Mesothelial cell of epicardium (in vitro differentiated cells): ENCODE data around the gene ADPRH. TPM values are rescaled to one million over a fixed set of nuclear protein-coding genes. Genes with fewer than 3 reads are reported as not detected.
"Not testable (repeated sequence)": the region's sequence is repeated elsewhere in the genome, so short reads cannot be mapped to it uniquely, and the experiment has no call there.

Experiments
- DNase-seq, 2 experiments: peaks; one replicate each; pipeline ENCODE4 v3.0.0; 2021; ENCODE audit warnings: low spot score in 2 of 2; ENCODE audit not compliant: unreplicated experiment in 2 of 2
- H3K27ac Mint-ChIP-seq: 2 replicates; pipeline ENCODE4 v1.8.0; 2021; ENCODE audit warnings: mixed read lengths
- H3K27me3 Mint-ChIP-seq: 2 replicates; pipeline ENCODE4 v1.8.0; 2021; ENCODE audit warnings: low read depth, mixed read lengths
- H3K36me3 Mint-ChIP-seq: 2 replicates; pipeline ENCODE4 v1.8.0; 2021; ENCODE audit warnings: mixed read lengths
- H3K4me1 Mint-ChIP-seq: 2 replicates; pipeline ENCODE4 v1.8.0; 2021; ENCODE audit warnings: mixed read lengths
- H3K4me3 Mint-ChIP-seq: 2 replicates; pipeline ENCODE4 v1.8.0; 2021; ENCODE audit warnings: mild to moderate bottlenecking, moderate library complexity, mixed read lengths
- H3K9me3 Mint-ChIP-seq: 2 replicates; pipeline ENCODE4 v1.8.0; 2021; ENCODE audit warnings: mixed read lengths
- total RNA-seq: library from RNA; stranded (reverse); gene quantifications from 3 replicates; pipeline ENCODE4 v1.2.1, GENCODE V29; 2021
- TF ChIP-seq, protein P1 (sequence below): fragments of 200-600 bp; sonication (generic); IDR thresholded peaks from one replicate; pipeline ENCODE4 v1.5.0; 2021; ENCODE audit warnings: antibody characterized with exemption; ENCODE audit not compliant: unreplicated experiment

The ADPRH gene
- total RNA-seq, 1 donor from 2014 or later, result 1.9 TPM

DNA sequence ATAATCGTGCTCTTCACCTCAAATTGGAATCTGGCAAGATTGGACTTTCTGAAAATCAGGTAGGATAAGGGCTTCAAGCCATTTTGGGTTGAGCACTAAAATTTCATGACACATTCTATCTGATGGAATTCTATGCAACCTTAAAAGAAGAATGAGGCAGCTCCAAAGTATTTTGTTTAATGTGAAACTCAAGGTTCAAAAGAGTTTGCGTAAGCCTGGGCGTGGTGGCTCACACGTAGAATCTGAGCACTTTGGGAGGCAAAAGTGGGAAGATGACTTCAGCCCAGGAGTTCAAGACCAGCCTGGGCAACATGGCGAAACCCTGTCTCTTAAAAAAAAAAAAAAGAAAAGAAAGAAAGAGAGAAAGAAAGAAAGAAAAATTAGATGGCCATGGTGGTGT lies 14.8 kb downstream of the ADPRH start:
- peaks cover 2% of the 10 kb centered on the region for H3K27me3 Mint-ChIP-seq

DNA sequence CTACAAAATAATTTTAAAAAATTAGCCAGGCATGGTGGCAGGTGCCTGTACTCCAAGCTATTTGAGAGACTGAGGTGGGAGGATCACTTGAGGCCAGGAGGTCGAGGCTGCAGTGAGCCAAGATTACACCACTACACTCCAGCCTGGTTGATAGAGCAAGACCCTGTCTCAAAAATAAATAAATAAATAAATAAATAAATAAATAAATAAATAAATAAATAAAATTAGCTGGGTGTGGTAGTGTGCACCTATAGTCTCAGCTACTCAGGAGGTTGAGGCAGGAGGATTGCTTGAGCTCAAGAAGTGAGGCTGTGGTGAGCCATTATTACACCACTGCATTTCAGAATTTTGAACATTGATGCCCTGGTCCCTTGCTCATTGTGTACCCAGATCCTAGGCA lies 15.6 kb downstream of the ADPRH start:
- not testable (repeated sequence) for H3K36me3 Mint-ChIP-seq

More for the DNA sequence above, 14.8 kb downstream of the ADPRH start:
- H3K36me3 Mint-ChIP-seq, result no peaks in the 10 kb centered on the region
- no peaks in the 10 kb centered on the region for H3K9me3 Mint-ChIP-seq
- no peak overlapping the region for H3K27ac Mint-ChIP-seq
- peaks cover under 1% of the 10 kb centered on the region for H3K4me1 Mint-ChIP-seq
- TF ChIP-seq, protein P1, sequence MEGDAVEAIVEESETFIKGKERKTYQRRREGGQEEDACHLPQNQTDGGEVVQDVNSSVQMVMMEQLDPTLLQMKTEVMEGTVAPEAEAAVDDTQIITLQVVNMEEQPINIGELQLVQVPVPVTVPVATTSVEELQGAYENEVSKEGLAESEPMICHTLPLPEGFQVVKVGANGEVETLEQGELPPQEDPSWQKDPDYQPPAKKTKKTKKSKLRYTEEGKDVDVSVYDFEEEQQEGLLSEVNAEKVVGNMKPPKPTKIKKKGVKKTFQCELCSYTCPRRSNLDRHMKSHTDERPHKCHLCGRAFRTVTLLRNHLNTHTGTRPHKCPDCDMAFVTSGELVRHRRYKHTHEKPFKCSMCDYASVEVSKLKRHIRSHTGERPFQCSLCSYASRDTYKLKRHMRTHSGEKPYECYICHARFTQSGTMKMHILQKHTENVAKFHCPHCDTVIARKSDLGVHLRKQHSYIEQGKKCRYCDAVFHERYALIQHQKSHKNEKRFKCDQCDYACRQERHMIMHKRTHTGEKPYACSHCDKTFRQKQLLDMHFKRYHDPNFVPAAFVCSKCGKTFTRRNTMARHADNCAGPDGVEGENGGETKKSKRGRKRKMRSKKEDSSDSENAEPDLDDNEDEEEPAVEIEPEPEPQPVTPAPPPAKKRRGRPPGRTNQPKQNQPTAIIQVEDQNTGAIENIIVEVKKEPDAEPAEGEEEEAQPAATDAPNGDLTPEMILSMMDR, result no peak
- no peak overlapping the region for H3K4me3 Mint-ChIP-seq
- DNase-seq, result no peak

DNA sequence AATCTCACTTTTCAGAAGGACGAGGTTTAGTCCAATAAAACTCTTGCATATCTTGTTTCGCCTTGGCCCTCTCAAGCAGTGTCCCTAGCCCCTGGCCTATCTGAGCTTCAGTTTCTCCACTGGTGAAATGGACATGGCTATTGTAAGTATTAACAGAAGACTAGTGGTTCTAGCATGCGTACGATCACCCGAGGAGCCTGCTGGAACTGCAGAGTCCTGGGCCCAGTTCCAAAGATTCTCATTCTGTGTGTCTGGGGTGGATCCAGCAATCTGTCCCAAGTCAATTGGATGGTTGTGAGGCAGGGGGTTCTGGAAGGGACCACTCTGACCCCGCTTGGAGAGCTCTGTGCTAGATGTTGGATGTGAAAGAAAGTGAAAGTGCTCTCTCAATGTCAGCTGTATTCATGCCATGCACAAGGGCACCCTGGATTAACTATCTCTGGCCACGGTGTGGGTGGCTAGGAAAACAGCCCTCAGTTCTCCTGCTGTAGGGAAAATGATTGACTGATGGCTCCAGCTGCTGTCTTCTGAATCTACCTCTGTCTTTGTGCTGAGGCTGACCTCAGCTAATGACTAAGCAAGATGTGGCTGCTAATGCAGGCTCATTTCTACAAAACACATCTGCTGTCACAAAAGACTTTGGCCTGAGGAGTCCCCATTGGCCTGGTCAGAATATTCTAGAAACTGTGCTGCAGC lies 16.5 kb downstream of the ADPRH start:
- DNase-seq, result no peak
- Mint-ChIP-seq H3K9me3 (no peaks in the 10 kb centered on the region), H3K4me1 (peaks cover 7% of the 10 kb centered on the region), H3K36me3 (no peaks in the 10 kb centered on the region), H3K27me3 (peaks cover 2% of the 10 kb centered on the region), H3K4me3 (no peak overlapping the region), H3K27ac (no peak overlapping the region)
- TF ChIP-seq, protein P1, result no peak

More for the DNA sequence above, 15.6 kb downstream of the ADPRH start:
- not testable (repeated sequence) for H3K4me3 Mint-ChIP-seq, H3K27ac Mint-ChIP-seq, H3K27me3 Mint-ChIP-seq, DNase-seq, H3K9me3 Mint-ChIP-seq, H3K4me1 Mint-ChIP-seq

DNA sequence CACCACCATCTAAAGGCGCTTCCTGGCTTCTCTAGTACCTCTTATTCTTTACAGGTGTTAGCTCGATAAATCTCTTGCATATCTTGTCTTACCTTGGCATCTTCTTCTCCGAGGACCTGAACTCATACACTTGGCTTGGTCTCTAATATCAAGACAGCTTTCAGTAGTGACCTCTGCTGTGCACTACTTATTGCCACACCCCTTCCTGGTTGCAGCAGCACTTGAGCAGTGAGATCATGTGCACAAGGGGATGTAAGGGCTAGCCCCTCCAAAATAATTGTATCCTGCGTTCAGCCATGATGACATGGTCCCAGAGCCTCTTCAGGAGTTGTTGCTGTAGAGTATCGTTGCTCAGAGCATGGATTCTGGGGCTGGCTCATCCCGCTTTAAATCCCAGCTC lies 17.1 kb downstream of the ADPRH start:
- H3K4me1 Mint-ChIP-seq, result peaks cover 7% of the 10 kb centered on the region
- H3K36me3 Mint-ChIP-seq, result no peaks in the 10 kb centered on the region
- TF ChIP-seq, protein P1, result no peak
- peaks cover 2% of the 10 kb centered on the region for H3K27me3 Mint-ChIP-seq
- H3K27ac Mint-ChIP-seq, result no peak overlapping the region
- DNase-seq, result no peak
- H3K9me3 Mint-ChIP-seq, result no peaks in the 10 kb centered on the region
- no peak overlapping the region for H3K4me3 Mint-ChIP-seq

DNA sequence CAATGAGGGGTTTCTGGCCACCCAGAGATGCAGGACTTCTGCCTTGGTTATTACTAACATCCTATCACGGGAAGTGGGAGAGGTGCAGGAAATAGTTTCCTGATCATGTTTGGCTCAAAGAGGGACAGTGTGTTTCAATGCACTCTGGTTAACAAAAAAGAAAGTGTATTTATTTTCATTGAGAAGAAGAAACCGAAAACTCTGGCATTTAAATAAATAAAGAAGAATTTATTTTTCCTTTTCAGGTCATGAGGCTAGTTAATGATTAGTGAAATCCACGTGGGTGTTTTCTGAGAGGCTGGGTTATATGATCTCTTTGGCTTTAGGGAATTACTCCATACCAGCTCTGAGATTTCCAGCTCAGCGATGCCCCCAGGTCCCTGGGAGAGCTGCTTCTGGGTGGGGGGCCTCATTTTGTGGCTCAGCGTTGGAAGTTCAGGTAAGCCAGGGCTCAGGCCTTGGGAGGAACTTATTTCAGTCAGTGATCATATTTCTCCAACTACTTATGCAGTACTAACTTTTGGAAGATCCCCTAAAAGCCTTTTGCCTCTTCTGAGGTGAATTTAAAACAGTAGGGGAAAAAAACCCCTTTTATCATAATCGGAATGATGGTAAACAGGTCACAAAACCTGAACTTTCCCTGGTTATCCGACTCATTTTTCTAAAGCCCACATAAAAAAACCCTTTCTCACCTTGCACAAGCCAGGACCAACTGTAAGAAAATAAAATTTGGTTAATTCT lies 18.4 kb downstream of the ADPRH start, which contains the start of gene PLA1A:
Gene PLA1A, plus strand, starts transcription at position 338 of the 741 bp plus-strand sequence. Its CDS starts 29 bp downstream, at position 367.
- TF ChIP-seq, protein P1, result no peak
- Mint-ChIP-seq H3K4me1 (peaks cover 16% of the 10 kb centered on the region), H3K27me3 (peaks cover 2% of the 10 kb centered on the region), H3K27ac (no peak within 1 kb of the TSS), H3K36me3 (no peaks in the 10 kb centered on the region), H3K4me3 (no peak within 1 kb of the TSS), H3K9me3 (no peaks in the 10 kb centered on the region)
- no peak for DNase-seq
